HG02885 (cell line): ENCODE data around the gene TP53BP2.
"Not testable (repeated sequence)": the region's sequence is repeated elsewhere in the genome, so short reads cannot be mapped to it uniquely, and the experiment has no call there.

Experiments used
- ATAC-seq: cut with Tn5 transposase; IDR thresholded peaks from one replicate; pipeline ENCODE4 v1.9.1; 2021; ENCODE audit warnings: mild to moderate bottlenecking; ENCODE audit not compliant: unreplicated experiment, poor library complexity

TP53BP2 gene

DNA sequence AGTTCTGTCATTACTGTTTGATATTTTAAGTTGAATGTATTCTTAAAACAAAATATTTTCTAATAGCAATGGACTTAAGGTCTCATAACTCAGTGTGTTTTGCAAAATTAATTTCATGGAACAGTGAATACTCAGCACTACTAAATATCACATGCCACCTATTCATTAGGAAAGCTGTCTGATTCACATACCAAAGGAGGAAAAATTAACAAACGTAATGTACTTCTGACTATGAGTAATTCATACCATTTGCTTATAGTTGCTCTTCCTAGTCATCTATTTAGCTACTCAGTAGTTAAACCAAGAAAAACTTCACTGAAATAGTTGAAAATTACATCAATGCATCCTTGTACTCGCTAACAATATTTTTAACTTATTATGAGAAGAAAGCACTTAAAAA, 35.2 kb downstream of the TP53BP2 start:
- ATAC-seq, result no peak

DNA sequence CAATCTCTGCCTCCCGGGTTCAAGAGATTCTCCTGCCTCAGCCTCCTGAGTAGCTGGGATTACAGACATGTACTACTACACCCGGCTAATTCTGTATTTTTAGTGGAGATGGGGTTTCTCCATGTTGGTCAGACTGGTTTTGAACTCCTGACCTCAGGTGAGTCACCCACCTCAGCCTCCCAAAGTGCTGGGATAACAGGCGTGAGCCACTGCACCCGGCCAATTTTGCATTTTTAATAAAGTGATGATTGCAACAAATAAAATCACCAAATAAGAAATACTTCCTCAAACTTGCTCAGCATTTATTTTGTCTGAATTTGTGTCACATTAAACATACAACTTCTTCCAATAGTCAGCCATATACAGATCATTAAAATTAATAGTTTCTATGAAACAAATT, 35.8 kb downstream of the TP53BP2 start:
- ATAC-seq, result not testable (repeated sequence)

DNA sequence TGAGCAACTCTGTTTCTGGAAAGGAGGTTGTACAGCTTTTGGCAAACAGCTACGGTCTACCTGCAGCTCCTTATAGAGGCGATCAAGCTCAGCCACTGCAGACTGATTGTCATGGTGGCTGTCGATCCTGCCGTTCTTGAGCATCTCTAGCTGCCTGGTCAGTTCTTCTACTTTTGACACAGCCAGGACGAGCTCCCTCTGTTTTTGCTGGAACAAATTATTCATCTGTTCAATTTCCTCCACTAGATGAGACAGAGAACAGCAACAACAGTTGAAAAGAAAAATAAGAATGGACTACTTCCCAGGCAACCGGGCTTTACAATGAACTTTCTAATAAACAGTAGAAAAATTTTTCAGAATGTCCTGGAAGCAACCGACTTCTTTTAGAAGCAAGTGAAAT, 42.5 kb downstream of the TP53BP2 start:
- no peak for ATAC-seq

- no peak for ATAC-seq
These were observed 43.1 kb downstream of the TP53BP2 start for GRCh38 chr1:223802602-223803001.

- no peak for ATAC-seq
These were observed 43.7 kb downstream of the TP53BP2 start for GRCh38 chr1:223802032-223802431.

DNA sequence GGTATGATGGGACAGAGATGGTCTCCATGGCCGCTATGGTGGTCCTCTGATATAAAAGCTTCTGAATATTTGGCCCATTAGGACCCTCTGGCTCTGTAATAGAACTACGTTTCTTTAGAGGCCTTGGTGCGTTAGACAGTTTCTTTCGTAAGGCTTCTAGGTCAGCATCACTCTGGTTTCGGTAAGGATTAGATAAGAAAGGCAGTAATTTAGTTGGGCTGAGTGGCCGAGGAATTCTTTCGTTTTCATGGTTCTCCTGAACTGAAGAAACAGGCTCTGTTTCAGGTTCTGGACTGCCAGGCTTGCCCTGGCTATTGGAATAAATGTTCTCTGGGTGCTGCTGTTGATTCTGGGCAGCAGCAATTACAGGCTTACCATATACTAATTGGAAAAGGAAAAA, 49.5 kb downstream of the TP53BP2 start:
- no peak for ATAC-seq

- no peak for ATAC-seq
These were observed 51.4 kb downstream of the TP53BP2 start for GRCh38 chr1:223794136-223794880.

- no peak for ATAC-seq
These were observed 52.0 kb downstream of the TP53BP2 start for GRCh38 chr1:223793716-223794115.

DNA sequence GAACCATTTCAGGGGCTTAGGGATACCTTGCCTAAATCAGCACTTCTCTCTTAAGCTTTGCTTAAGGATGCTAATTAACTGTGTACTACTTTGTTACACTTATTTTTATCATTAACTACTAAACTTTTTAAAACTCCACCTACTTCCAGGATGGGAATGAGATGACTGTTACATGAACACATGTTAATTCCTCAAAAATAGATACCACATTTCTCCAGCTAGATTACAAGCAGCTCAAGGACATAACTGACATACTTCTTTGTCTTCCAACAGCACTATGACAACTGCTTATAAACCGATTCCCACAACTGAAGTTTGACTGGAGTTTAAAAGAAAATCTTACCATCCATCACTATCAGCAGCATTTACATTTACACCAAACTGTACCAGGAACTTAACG, 53.7 kb downstream of the TP53BP2 start:
- ATAC-seq, result no peak

DNA sequence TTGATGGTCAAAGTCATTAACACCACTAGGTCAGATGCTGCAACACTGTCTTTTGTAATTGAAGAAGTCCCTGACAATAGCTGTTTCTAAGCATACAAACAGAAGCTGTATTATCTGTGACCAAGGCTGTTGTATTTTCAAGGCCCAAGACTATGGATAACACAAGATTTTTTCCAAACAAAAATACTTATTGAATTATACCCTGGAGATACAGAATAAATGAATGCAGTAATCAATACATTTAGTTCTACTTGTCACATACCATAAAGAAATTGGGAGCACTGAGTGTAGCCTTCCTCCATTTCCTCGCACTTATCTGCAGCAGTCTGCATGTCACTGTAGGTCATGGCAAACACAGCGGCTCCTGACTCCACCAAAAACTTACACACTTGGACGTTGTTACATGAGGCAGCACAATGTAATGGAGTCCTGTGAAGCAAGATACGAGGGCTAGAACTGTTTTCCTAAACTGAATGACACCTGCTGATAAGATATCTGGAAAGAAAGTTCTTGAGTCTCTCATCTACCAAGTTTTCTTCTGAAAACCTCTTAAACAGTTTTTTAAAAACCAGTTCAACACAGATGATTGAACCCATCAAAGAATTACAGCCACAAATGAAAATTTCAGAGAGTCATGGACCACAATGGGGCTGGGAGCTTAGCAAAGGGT, 56.9 kb downstream of the TP53BP2 start:
- no peak for ATAC-seq

- no peak for ATAC-seq
These were observed 59.9 kb downstream of the TP53BP2 start for GRCh38 chr1:223785808-223786207.

DNA sequence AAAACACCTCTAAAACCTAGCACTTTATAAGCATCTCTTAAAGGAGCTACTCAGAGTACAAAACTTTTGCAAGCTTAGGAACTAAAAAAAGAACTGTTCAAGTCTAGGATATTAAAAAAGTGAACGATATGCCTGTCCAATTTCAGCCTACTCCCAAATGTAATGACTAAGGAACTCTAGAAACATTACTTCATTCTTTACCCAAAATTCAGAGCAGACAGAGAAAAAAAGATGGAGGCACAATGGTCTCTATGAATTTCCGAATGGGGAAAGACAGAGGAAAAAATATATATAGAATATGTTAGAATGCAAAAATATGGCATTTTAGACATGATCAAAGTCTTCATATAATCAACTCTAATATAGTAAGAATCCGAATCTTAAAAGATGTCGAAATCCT, 61.2 kb downstream of the TP53BP2 start:
- no peak for ATAC-seq

DNA sequence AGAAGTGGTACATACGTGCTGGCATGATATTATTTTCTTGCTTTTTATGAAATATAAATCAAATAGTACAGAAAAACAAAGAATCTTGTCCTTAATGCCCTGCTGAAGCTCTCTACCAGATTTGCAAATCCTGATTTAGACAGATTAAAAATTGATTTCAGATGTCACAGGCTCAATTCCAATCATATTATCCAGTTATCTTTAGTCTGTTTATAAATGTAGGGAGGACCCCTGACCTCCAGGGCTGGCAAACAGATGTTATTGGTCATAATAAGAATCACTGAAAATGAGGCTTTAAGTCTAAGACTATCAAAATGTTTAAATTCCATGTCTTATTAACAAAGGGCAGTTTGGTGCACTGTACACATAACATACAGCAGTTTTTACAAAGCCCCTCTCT, 62.1 kb downstream of the TP53BP2 start:
- no peak for ATAC-seq

- ATAC-seq, result no peak
These were observed 64.8 kb downstream of the TP53BP2 start for GRCh38 chr1:223780949-223781348.

- ATAC-seq, result no peak
These were observed 65.4 kb downstream of the TP53BP2 start for GRCh38 chr1:223780318-223780717.

DNA sequence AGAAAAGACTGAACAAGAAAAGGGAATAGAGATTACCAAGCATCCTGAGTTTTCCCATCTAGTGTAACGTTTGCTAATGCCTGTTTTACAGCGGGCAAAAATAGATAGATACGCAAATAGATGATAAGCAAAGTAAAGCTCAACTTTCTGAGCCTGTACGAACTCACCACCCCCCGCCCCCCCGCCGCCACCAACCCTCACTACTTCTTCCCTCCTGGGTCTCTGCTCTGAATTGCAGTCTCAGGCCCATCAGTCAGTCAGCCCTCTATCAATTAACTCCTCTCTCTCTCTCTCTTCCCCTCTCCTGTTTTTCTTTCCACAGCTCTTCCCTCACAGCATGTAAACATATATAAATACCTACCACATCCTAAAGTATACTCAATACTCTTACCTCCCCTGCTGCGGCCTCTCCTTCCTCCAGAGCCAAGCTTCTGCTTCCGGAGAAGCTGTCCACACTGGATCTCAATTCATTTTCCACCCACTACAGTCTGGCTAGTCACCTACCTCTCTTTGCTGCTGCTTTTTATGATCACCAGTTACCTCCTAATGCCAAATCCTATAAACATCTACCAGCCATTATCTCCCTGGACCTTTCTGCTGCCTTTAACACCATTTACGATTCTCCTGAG, 68.8 kb downstream of the TP53BP2 start:
- ATAC-seq, result no peak

DNA sequence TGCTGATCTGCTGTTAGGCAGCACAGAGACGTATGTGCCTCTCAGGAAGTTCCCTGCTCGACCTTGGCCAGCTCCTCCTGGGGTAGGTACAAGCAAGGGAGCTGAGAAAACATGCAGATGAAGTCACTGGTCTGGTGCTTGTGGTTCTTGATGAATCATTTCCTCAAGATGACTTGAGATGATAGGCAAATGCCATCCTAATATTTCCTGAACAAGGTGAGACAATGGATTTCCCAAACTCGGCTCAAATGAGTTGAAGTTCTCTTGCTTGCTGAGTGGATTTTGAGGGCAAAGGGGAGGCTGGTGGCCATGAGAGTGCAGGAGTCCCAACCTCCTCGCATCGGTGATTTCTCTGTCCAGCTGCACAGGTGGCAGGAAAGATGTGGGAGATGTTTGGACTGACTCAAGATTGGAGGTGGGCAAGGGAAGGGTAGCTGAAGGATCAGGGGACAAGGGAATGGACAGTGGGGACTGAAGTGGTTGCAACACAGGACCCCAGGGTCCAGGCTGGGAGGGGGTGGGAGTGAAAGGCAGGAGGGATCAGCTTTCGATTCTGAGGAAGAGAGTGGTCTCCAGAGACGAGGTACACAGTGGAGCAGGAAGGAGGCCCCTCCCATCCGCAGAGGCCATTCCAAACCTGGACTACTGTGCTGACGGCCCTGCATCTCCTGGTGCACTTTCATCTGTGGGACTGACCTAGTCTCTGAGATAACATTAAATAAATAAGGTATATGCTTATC, 69.5 kb downstream of the TP53BP2 start:
- no peak for ATAC-seq

- no peak for ATAC-seq
These were observed 70.1 kb downstream of the TP53BP2 start for GRCh38 chr1:223775711-223776074.

DNA sequence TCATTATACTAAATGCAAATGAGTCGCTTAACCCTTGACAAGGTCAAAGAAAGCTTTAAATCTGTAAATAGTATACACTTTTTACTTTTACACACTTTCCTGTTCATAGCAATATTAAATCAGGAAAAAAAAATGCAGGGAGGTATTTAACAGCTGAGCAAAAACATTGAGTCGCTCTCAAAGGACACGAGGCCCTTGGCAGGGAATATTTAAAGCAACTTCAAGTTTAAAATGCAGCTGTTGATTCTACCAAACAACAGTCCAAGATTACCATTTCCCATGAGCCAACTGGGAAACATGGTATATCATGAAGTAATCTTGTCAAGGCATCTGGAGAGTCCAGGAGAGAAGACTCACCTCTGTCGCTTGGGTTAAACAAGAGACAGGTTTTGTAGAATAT, 70.7 kb downstream of the TP53BP2 start:
- ATAC-seq, result no peak

DNA sequence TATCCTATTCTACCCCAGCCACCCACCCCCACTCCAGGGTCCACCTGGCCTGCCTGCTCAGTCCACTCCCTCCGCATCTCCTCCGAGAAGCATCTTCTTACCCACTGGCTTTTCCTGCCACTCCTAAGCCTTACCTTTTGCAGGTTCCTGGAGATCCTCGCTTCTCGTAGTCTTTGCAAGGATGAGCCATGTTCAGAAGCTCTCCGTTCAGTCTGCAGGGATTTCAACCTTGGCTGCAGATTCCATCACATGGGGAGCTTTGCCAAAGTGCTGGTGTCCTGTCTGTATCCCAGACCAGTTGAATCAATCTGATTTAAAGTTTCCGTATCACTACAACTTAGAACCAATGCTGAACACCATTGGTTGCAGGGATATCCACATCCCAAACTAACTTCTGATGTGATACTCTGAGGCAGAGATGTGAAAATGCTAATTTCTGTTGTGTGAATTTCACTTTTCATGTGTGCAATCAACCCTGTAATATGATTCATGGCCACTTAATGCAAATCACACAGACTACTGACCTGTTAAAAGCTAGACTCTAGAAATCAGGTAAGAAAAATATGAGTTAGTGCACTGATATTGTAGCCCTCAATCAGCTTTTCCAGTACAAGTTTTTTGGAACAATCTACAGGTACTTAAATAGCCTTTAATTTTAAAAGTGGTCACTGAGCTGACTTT, 71.5 kb downstream of the TP53BP2 start:
- no peak for ATAC-seq
